SK-N-DZ (cell line): ENCODE measurements around the gene CAPN14.

Experiments used
- DNase-seq: peaks from one replicate; pipeline ENCODE4 v3.0.0-alpha.2; 2015; ENCODE audit warnings: low spot score

The CAPN14 gene

DNA sequence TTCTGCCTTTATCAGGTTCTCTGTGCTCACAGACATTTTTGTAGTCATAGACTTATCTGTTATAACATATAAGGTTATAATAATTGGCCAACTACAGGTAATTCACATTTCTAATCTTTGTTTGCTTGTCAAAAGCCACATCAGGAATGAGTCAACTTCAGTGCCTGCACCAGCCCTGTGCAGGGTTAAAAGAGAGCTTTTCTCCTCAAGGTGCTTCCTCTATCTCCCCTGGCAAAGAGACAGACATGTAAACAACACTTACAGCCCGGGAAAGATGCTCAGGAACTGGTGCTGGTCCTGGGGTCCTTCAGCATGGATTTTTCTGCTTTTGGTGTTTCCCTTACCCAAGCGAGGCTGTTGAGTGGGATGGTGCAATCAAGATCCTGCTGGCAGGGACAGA, 9.0 kb upstream of the CAPN14 start:
- DNase-seq = no peak

DNA sequence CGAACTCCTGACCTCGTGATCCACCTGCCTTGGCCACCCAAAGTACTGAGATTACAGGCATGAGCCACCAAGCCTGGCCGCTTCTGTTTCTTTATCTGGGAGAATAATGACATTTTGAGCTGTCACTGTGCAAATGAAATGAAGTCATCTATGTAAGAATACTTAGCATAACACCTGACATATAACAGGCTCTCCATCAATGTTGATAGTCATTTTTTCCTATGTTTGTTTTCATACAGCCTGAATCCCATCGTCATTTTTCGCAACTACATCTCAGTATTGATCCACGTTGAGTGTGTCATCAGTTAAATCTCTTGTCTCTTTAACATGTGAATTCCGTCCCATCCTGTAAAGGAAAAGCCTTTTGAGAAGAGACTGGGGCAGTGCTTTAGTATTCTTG, 6.4 kb upstream of the CAPN14 start:
- no peak for DNase-seq

DNA sequence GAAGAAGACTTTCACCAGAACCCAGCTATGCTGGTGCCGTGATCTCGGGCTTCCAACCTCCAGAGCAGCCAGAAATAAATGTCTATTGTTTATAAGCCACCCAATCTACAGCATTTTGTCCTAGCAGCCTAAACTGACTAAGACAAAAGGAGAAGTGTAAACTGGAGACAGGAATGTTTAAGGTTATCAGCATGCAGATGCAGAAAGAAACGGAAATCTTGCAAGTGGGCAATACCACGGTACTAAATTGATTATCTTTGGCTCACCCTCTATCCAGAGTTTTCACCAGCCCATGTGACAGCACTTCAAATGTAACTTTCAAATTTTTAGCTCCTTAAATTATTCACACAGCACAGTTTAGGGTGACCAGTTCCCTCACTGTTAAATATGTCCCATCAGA, 5.7 kb upstream of the CAPN14 start:
- DNase-seq = no peak

DNA sequence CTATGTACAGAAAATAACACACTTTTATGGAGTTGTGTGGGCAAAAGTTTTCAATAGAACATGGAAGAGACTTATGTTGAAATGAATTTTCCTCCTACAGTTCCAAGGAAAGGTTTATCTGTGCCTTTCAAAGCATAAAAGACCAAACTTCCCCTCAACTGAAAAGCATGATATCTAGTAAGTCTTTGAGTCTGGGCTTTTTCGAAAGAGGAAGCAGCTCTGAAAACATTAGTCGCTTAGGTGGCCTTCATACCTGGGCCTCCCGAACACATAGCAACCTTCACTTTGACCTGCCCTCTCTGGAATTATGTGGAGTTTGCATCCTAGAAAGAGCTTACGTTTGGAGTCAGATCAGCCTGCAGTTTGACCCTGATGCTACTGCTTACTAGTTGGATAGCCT, 4.8 kb upstream of the CAPN14 start:
- DNase-seq = no peak

DNA sequence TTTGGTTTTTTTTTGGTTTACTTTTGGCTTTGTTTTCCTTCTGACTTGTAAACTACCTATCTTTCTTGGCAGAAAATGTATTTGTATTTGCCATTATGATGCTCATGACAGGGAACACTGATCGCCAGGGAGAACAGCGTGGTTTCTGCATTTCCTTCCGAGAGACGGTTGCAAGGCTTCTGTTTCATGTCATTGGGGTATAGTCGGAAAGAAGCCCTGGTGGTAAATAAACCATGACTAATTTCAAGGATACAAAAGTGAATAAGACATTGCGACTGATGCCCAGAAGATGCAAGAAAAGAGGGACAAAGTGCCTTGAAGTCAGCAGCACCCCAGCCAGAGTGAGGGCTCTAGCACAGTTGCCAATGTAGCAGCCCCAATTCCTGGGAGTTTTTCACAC, 4.2 kb upstream of the CAPN14 start:
- no peak for DNase-seq

DNA sequence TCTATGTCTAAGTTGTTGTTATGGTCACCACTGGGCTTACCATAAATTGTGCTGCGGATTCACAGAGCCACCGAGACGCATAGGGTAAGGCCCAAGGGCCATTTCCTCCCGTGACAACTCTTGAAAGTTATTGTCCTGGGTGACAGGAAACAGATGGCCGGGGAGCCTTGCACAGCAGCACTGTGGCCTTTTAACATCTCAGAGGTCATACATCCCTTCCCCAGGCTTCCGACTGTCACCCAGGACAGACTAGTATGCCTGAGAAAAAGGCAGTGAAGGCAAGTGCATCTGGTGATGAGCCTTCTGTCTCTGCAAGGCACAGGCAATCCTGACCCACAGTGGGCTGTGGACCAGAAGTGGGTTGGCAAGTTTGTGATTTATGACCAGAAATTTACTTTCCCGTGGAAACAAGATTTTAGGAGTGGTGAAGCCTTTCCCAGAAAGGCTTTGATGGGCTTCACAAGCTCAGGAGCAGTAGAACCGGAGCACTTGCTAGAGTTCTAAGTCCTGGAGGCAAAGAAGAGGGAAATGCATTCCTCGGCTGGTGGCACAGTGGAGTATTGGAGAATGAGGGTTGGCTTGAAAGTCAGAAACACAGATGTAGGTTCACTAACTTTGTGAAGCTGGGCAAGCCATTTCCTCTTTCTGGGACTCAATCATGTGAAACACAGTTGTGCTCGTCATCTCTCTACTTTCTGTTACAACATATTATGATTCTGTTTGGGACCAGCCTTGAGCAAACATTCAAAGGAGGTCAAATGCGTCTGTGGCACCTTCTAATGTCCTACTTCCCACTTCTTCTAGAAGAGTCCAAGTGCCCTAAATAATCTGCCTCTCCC, 2.0 kb upstream of the CAPN14 start:
- no peak for DNase-seq

DNA sequence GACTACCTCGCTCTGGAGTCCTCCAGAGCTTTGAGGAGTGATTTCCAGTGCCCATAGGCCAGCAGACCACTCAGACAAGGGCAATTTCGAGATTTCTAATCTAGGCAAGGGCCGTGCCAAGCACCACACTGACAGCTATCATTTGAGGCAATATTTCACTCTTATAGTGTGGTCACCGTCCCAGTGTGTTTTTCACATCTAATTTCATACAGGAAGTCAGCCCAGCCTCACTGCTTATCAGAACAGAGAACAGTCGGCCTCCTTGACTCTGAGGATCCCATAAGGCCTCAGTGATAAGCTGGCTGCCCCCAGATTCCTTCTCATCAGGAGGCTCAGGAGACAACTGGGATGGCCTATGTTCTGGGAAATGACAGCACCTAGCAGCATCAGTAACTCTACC, 581 bp downstream of the CAPN14 start:
- DNase-seq = no peak

DNA sequence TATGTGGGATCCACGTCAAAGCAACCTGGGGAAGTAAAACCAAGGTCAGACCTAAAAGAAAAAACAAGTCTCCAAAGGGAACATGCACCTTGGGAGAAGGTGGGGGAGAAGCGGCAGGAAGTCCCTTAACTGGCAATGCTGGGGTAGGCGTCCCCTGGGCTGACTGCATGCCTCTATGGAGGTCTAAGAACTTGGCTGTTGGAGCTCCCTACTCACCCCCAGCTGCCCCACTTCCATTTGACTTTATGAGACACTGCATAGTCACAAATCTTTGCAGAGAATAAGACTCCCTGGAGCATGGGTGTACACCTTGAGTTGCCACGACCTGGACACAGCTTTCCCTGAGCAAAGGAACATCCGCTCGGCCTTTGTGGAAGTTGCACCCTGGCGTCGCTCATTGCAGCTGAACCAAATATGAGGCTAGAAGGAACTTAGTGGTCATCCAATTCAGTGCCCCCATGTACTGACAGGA, 2.8 kb downstream of the CAPN14 start:
- DNase-seq = no peak

DNA sequence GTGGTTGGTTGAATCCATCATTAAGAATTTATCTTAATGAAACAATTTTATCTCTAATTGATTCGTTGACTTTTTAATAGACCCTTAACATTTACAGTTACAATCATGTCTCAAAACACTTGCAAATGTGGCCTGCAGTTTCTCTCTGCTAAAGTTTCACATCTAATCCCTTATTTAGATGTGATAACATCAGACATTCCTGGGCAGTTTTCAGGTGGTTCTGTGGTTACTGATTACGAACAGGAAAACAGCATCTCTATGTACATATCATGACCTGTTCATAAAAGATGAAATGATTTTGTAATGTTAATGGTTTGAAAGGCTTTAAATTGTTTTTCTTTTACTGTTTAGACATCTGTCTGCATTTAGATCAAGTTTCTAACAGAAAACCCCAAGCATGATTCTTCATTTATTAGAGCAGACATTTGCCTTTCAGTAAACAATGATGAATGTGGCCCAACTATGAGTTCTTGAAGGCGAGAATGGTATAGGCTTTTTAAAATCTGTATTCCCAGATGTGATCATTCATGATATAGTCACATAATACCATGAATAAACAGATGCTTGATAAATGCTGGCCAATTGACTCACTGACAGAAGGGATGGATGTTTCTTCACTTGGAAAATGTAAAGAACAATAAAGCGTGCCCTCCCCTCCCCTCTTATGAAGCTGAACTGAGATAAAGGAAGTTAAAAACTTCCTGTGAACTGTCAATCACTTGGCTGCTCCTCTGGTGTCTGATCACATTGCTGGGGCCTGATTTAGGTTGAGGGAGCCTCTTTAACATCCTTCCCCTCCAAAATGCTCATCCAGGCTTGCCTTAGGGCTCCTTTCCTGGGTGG, 3.5 kb downstream of the CAPN14 start:
- DNase-seq = no peak

DNA sequence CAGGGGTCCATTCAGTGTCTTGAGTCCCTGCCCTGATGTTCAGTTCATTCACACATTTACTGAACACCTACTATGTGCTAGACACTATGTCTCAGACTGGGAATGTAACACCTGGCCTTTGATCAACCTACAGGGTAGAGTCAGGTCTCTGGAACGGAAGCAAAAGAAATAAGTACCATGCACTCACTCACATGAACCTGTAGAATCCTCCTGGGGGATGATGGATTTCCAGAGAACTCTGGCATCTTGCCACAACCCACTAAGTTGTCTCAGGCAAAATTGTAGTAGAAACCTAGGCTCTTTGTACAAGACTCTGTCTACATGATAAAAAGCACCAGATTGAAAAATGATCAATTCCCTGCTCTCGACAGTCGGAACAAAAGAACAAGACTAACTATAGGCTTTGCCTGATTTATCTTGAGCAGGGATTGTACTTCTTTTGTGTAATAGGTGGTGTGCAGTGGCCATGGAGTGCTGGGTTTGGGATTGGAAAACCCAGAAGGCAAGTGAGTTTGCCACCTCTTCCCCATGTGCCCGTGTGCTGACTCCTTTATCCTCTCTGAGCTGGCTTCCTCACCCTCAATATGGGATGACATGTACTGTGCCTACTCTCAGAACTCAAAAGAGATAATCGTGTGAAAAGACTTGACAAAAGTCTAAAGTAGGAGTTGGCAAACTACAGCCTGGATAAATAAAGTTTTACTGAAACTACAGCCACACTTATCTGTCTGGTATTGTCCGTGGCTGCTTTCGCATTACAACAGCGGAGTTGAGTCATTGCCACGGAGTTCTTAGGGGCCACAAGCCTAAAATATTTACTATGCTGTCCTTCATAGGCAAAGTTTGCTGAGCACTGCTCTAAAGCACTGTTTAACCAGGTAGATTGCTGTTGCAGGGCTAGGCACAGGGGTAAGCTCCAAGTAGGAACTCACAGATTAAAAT, 4.4 kb downstream of the CAPN14 start:
- no peak for DNase-seq

DNA sequence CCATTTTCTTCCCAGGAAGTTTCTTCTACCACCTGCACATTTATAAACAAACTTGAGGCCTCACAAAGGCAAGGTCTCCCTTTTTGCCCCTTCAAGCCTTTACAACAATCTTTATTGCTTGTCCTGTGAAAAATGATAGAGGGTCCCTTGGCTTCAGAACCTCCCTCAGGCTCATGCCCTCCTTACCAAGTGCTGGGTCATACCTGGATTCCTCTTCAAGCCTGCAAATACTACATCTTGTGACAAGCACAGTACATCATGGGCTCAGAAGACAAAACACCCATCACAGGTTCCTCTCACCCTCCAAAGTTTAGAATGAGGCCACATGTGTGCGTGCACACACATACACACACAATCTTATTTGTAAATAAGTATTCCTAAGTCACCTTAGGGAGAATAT, 9.1 kb downstream of the CAPN14 start:
- DNase-seq = no peak

DNA sequence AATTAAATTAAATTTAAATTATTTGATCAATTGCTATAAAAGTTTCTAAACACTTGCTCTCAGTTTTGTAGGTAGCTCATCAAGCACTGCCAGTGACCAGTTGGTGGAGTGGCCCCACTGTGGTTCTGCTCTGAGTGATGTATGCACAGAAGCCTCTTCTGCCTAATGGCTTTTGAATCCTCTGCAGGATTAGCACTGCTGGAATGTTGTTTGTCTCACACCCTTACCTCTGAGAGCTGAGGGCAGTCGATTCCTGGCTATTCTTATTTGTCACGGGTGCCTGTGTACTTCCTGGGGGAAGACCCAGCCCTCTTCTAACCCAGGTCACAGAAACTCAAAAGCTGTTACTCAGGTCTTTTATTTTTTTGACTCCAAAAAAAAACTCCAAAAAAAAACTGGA, 9.5 kb downstream of the CAPN14 start:
- no peak for DNase-seq

DNA sequence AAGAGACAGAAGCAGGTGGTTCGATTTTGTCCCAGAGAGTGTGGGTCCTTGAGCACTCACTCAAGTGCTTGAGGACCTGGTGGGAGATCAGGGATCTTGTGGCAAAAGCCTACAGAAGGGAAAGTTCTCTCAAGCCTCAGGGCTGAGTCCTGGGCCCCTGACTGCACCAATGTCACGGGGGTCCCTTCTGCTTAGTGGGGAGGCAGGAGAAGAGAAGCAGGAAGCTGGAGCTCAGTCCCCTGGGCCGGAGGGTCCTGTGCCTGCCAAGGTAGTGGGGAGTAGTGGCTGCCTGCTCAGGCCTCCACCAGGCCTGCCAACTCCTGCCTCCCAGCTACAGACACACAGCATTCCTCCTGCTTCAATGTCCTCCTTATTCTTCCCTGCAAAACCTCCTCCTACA, 11.7 kb downstream of the CAPN14 start:
- no peak for DNase-seq

DNA sequence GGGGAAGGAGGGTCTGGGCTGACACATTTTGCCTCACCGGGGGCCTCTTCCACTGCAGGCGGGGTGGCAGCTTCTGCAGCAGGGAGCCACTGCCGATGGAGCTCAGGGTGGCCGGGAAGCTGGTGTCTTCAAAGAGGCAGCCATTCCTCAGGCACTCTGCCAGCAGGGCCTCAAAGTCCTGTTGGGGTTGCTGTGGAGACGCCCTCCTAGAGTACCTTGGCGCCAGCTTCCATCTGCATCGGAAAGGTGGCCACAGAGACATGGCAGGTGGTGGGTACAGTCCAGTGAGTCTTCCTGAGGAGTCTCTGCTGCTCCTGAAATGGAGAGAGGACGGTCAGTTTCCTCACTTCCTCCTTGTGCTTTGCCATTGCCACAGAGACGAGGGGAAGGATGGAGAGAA, 12.1 kb downstream of the CAPN14 start:
- DNase-seq = no peak

DNA sequence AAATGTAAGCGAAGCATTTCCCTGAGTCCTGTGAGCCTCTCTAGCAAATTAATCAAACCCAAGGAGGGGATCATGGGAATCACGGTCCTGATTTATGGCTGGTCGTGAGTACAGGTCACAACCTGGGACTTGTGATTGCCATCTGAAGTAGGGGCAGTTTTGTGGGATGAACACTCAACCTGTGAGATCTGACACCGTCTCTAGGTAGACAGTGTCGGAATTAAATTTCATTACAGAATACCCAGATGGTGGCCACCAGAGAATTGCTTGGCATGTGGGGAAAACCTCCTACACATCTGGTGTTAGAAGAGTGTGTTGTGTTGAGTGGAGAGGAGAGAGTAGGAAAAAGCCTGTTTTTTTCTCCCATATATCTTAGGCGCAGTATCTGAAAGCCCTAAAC, 12.5 kb downstream of the CAPN14 start:
- no peak for DNase-seq

DNA sequence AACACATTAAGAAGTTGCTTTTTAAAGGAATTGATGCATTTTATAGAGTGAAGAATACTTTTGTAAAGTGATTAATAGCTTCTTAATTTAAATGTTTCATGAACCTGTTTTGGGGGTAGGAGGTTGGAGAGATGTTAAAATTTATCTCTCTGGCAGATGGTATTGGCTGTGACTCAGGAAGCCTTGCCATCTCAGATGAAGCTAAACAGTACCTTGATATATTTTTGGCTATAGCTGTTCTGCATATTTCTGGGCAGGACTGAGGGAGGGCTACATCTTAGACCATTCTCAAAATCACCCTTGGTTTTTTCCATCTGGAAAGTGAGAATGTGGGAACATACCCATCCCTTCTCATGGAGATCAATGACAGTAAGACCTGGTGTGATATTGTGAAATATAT, 13.4 kb downstream of the CAPN14 start:
- no peak for DNase-seq

DNA sequence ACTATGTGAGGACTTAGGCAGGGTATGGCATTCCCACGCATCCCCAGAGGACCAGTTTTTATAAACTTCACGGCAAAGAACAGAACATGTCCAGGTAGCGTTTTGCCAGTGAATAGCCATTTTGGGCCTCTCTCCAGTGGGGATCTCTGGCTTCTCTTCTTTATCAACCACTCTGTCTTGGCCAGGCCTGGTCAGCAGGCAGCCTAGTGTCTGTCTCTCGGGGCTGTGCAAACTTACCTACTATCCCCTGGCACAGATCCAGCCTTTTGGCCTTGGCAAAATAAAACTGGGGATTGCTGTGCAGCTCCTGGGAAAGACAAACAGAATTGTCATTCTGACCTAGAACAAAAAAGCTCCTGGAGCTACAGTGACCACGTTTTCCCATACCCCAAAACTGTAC, 14.5 kb downstream of the CAPN14 start:
- no peak for DNase-seq

DNA sequence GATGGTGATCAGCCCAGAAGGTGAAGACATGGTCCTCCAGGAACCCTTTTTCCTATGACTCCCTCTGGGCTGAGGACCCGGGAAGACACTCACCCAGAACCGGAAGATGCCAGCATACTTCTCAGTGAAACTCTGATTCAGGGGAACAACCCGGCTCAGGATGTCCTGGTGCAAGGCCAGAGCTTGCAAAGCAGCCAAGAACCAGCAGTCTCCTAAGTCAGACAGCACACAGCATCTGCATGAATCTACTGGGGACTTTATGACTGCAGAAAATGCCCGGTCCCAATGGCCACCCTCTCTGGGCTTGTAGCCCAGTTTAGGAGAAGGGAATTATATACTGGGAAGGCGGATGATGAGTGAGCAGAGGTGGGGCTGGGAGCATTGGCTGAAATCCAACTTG, 15.3 kb downstream of the CAPN14 start:
- DNase-seq = no peak

DNA sequence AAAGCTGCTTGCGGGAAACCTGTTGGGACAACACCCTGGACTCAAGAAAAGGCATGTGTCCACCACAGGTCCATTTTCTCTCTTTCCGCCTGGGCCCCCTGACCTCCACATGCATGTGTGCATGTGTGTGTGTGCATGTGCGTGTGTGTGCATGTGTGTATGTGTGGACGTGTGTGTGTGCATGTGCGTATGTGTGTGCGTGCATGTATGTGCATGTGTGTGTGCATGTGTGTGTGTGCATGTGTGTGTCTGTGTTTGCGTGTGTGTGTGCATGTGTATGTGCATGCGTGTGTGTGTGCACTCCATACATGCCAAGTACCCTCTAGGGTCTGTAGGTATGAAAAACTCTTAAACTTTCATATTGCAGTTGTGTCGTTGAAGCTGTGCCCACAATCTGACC, 16.3 kb downstream of the CAPN14 start:
- no peak for DNase-seq

DNA sequence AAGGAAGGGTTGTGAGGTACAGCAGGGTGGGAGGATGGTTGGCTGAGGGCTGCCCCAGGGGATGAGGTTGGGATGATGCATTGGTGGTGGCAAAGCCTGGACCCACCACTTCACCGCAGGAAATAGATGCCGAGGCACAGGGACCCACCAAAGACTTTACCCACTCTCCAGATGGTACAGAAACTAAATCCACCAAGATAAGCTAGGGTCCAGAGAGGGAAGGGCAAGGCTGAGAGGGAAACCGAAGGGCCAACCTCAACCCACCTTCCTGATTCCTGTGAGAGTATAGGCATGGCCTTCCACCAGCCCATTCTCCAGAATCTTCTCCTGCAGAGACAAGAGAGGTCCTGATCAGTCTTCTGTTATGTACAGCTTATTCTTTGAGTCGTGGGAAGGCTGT, 18.1 kb downstream of the CAPN14 start:
- DNase-seq = no peak

DNA sequence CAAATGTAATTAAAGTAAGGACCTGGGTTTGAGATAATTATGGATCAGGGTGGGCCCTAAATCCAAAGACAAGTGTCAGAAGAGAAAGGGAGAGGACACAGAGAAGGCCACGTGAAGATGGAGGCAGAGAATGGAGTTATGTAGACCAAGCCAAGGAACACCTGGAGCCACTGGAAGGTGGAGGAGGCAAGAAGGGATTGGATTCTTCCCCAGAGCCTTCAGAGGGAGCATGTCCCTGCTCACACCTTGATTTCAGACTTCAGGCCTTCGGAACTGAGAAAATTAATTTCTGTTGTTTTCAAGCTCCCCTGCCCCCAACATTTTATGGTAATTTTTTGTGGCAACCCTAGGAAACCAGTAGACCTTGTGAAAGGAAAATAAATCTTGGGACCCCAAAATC, 19.6 kb downstream of the CAPN14 start:
- DNase-seq = no peak

DNA sequence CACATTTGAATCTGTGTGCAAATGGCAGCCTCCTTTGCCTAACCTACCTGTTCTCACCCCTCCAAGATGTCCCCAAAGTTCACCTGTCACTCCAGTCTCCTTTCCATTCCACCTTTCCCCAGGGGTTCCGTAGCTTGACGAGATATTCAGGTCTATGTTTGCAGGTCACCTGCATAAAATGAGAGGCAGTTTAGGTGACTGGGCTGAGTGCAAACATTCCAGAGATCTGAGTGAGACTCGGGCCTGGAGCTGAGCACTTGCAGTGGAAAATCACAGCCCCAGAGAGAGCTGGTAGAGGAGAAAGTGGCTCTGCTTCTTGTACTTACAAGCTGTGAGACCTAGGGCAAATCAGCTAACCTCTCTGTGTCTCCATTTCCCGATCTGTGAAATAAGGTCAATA, 20.1 kb downstream of the CAPN14 start:
- DNase-seq = no peak
